ENCODE results near the gene CAMK1D.

CAMK1D gene

GRCh38 chr10:12471135-12471534 is 121.8 kb downstream of the CAMK1D start:
- TF ChIP-seq MYC (IDR thresholded peaks at IDR 0.05; ENCODE audit: low read depth, low read length) (no peak), POLR2A (IDR thresholded peaks at IDR 0.05; ENCODE audit: extremely low read depth, insufficient read length) (no peak), CTCF (IDR thresholded peaks at IDR 0.05; ENCODE audit: low read depth, low read length) (no peak)
- TF ChIP-seq, protein P1, sequence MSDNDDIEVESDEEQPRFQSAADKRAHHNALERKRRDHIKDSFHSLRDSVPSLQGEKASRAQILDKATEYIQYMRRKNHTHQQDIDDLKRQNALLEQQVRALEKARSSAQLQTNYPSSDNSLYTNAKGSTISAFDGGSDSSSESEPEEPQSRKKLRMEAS (IDR thresholded peaks at IDR 0.05; ENCODE audit: low read depth, low read length) = no peak
- no peak for DNase-seq (ENCODE audit: low read depth)
- H3K4me3 ChIP-seq (ENCODE audit: low read depth, low read length) = no peak overlapping the region

GRCh38 chr10:12473491-12473890 is 124.1 kb downstream of the CAMK1D start:
- no peak for TF ChIP-seq CTCF (IDR thresholded peaks at IDR 0.05; ENCODE audit: low read depth, low read length)
- TF ChIP-seq POLR2A (IDR thresholded peaks at IDR 0.05; ENCODE audit: extremely low read depth, insufficient read length) = no peak
- TF ChIP-seq MYC (IDR thresholded peaks at IDR 0.05; ENCODE audit: low read depth, low read length) = no peak
- TF ChIP-seq, protein P1 (IDR thresholded peaks at IDR 0.05; ENCODE audit: low read depth, low read length) = no peak
- no peak overlapping the region for H3K4me3 ChIP-seq (ENCODE audit: low read depth, low read length)
- DNase-seq (ENCODE audit: low read depth) = no peak

GRCh38 chr10:12474727-12475412 is 125.5 kb downstream of the CAMK1D start:
- TF ChIP-seq POLR2A (IDR thresholded peaks at IDR 0.05; ENCODE audit: extremely low read depth, insufficient read length) (no peak), MYC (IDR thresholded peaks at IDR 0.05; ENCODE audit: low read depth, low read length) (no peak), CTCF (IDR thresholded peaks at IDR 0.05; ENCODE audit: low read depth, low read length) (no peak)
- TF ChIP-seq, protein P1 (IDR thresholded peaks at IDR 0.05; ENCODE audit: low read depth, low read length) = no peak
- no peak overlapping the region for H3K4me3 ChIP-seq (ENCODE audit: low read depth, low read length)
- DNase-seq (ENCODE audit: low read depth) = no peak

DNA sequence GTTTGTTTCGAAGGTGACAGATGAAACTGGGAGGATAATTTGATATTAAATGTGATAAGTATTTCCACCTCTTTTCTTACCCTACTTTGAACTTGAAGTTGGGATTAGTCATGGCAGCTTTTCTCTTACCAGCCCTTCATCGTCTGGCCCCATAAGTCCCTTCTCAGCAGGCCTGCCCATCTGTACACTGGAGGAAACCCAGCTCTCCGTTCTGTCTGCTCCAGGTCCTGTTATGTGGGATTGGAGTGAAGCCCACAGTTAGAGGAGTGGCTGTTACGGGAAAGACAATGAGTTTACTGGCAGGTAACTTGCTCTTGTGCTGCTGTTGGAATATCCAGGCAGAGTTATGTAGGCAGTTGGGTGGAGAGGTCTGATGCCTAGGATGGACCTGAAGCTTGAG is 127.3 kb downstream of the CAMK1D start:
- TF ChIP-seq MYC (IDR thresholded peaks at IDR 0.05; ENCODE audit: low read depth, low read length) (no peak), CTCF (IDR thresholded peaks at IDR 0.05; ENCODE audit: low read depth, low read length) (no peak), POLR2A (IDR thresholded peaks at IDR 0.05; ENCODE audit: extremely low read depth, insufficient read length) (no peak)
- TF ChIP-seq, protein P1 (IDR thresholded peaks at IDR 0.05; ENCODE audit: low read depth, low read length) = no peak
- no peak overlapping the region for H3K4me3 ChIP-seq (ENCODE audit: low read depth, low read length)
- DNase-seq (ENCODE audit: low read depth) = no peak

DNA sequence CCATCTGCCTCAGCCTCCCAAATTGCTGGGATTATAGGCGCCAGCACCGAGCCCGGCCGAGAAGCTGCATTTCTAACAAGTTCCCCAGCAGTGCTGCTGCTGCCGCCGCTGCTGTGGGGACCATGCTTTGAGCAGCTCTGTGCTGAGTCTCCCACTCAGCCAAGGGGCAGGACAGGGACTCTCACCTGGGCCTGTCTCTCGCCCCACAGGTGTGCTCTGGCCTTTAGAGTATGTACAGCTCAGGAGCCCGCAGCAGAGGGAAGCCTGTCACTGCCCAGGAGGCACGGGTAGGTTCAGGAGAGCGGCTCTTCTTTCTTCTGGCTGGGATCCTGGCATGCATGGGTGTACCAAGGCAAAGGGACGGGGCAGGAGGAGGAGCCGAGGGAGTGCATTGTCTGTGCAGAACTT is 130.1 kb downstream of the CAMK1D start:
- TF ChIP-seq MYC (IDR thresholded peaks at IDR 0.05; ENCODE audit: low read depth, low read length) (no peak), POLR2A (IDR thresholded peaks at IDR 0.05; ENCODE audit: extremely low read depth, insufficient read length) (no peak)
- TF ChIP-seq, protein P1 (IDR thresholded peaks at IDR 0.05; ENCODE audit: low read depth, low read length) = no peak
- no peak for DNase-seq (ENCODE audit: low read depth)
- H3K4me3 ChIP-seq (ENCODE audit: low read depth, low read length) = no peak overlapping the region

- no peak for TF ChIP-seq CTCF (IDR thresholded peaks at IDR 0.05; ENCODE audit: low read depth, low read length)
- TF ChIP-seq, protein P1 (IDR thresholded peaks at IDR 0.05; ENCODE audit: low read depth, low read length) = no peak
- H3K4me3 ChIP-seq (ENCODE audit: low read depth, low read length) = no peak overlapping the region
- DNase-seq (ENCODE audit: low read depth) = no peak
These were observed 130.6 kb downstream of the CAMK1D start for GRCh38 chr10:12479924-12480323.

All from NB4 (cell line).